A549 (cell line): ENCODE measurements around the gene MRFAP1L1. TPM values are rescaled to one million over a fixed set of nuclear protein-coding genes. Genes with fewer than 3 reads are reported as not detected.
"Not testable (repeated sequence)": the region's sequence is repeated elsewhere in the genome, so short reads cannot be mapped to it uniquely, and the experiment has no call there.

Experiments used
- ATAC-seq, 2 experiments: fragments of 200-7000 bp in 1 of 2; fragments of >200 bp in 1 of 2; cut with Nextera tagmentation in 1 of 2; cut with Tn5 transposase in 1 of 2; 3 replicates each; pipeline versions ENCODE4 v1.8.0 to v1.9.1; 2018 to 2020; ENCODE audit warnings: mild to moderate bottlenecking in 1 of 2, moderate library complexity in 1 of 2
- CTCF ChIA-PET: fragments of 300-600 bp; sonication (Branson Sonifier 250); formaldehyde crosslinking; extraction: SDS; loops from one replicate; lab custom pipeline; 2021; ENCODE audit warnings: antibody characterized with exemption, inconsistent platforms; lab: Yijun Ruan, JAX
- POLR2A ChIA-PET: fragments of 350-600 bp; formaldehyde crosslinking; extraction: SDS; loops from one replicate; lab custom pipeline; 2021; ENCODE audit warnings: antibody characterized with exemption, inconsistent platforms; lab: Yijun Ruan, JAX
- DNase-seq, 2 experiments: peaks; one replicate each; pipeline versions ENCODE4 v3.0.0 to v3.0.0-alpha.2; 2011 to 2016; ENCODE audit warnings: low read depth in 1 of 2, low spot score in 1 of 2
- FAIRE-seq: peaks from 2 replicates; lab custom pipeline; 2011; peaks lifted over from hg19 to GRCh38; lab: Jason Lieb, UNC
- H3K27ac ChIP-seq, 2 experiments: fragments of >200 bp; sonication (Bioruptor Twin); formaldehyde crosslinking; 3 replicates each; pipeline ENCODE4 v1.5.1; 2016 to 2017
- H3K4me1 ChIP-seq: fragments of >200 bp; sonication (Bioruptor Twin); formaldehyde crosslinking; 3 replicates; pipeline ENCODE4 v1.6.1; 2016
- H3K4me2 ChIP-seq: fragments of >200 bp; sonication (Bioruptor Twin); formaldehyde crosslinking; 3 replicates; pipeline ENCODE4 v1.6.1; 2016
- H3K4me3 ChIP-seq: fragments of >200 bp; sonication (Bioruptor Twin); formaldehyde crosslinking; 3 replicates; pipeline ENCODE4 v1.5.1; 2016
- H3K9me3 ChIP-seq: fragments of >200 bp; sonication (Bioruptor Twin); formaldehyde crosslinking; 3 replicates; pipeline ENCODE4 v1.6.1; 2016
- EHMT2 ChIP-seq: fragments of 200-600 bp; sonication (generic); IDR thresholded peaks from 2 replicates; pipeline ENCODE4 v1.6.1; 2016; ENCODE audit warnings: antibody characterized with exemption, low read depth, mild to moderate bottlenecking, moderate library complexity
- ESRRA ChIP-seq: fragments of 150-350 bp; IDR thresholded peaks from 2 replicates; pipeline ENCODE4 v1.6.1; 2014; ENCODE audit warnings: mild to moderate bottlenecking, low read length, borderline replicate concordance
- GATA3 ChIP-seq: IDR thresholded peaks from 2 replicates; pipeline ENCODE4 v1.6.1; 2012; ENCODE audit warnings: borderline replicate concordance
- JUN ChIP-seq, 2 experiments: fragments of >200 bp; sonication (Bioruptor Twin); formaldehyde crosslinking; IDR thresholded peaks; 2 replicates in 1 of 2; 3 replicates in 1 of 2; pipeline ENCODE4 v1.6.1; 2016 to 2017
- PHF8 ChIP-seq: fragments of 200-600 bp; sonication (generic); IDR thresholded peaks from 2 replicates; pipeline ENCODE4 v1.6.1; 2016; ENCODE audit warnings: low read depth, mild to moderate bottlenecking, antibody characterized with exemption, moderate library complexity, borderline replicate concordance
- POLR2A ChIP-seq: IDR thresholded peaks from 2 replicates; pipeline ENCODE4 v1.6.1; 2012; ENCODE audit warnings: mild to moderate bottlenecking, low read length
- RFX5 ChIP-seq: fragments of 450-650 bp; IDR thresholded peaks from 2 replicates; pipeline ENCODE4 v1.7.1; 2014; ENCODE audit warnings: antibody characterized with exemption, mild to moderate bottlenecking, moderate library complexity
- SMC3 ChIP-seq: fragments of >200 bp; sonication (Bioruptor Twin); formaldehyde crosslinking; IDR thresholded peaks from 3 replicates; pipeline ENCODE4 v1.6.1; 2018; ENCODE audit warnings: inconsistent platforms
- ZNF302 ChIP-seq: fragments of 250-450 bp; sonication (Bioruptor Pico); IDR thresholded peaks from 2 replicates; pipeline ENCODE4 v1.9.0; 2021; ENCODE audit warnings: inconsistent platforms, mild to moderate bottlenecking, moderate library complexity
- WGBS: methylation state at CpG from one replicate; pipeline ENCODE4 v1.1.6; 2017; ENCODE audit errors: missing lambda C conversion rate; 5-methylcytosine and 5-hydroxymethylcytosine counted together
- polyA minus RNA-seq: library from RNA; depleted of rRNA, polyadenylated mRNA; stranded (reverse); fragments of >200 nt; gene quantifications from 2 replicates; pipeline ENCODE4 v1.2.3, GENCODE V29; 2011; rRNA and poly(A)+ RNA removed
- polyA plus RNA-seq, 4 experiments: library from polyadenylated mRNA; depleted of rRNA in 3 of 4; stranded (reverse); fragments of >200 nt; fragmentation: RNase III in 1 of 4; extraction: RNeasy Plus Mini Kit Qiagen cat#74134 plus additional on column Dnase treatment in 1 of 4; gene quantifications; 2 replicates in 3 of 4; 3 replicates in 1 of 4; pipeline ENCODE4 v1.2.3, GENCODE V29; 2011 to 2017
- TF ChIP-seq, protein P1 (sequence below): IDR thresholded peaks from 2 replicates; pipeline ENCODE4 v1.6.1; 2012
- TF ChIP-seq, protein P2 (sequence below): IDR thresholded peaks from 2 replicates; pipeline ENCODE4 v1.6.1; 2012; ENCODE audit warnings: low read depth, borderline replicate concordance
- TF ChIP-seq, protein P3 (sequence below): fragments of 450-650 bp; IDR thresholded peaks from 2 replicates; pipeline ENCODE4 v1.6.1; 2014; ENCODE audit warnings: antibody characterized with exemption
- TF ChIP-seq, protein P4 (sequence below): fragments of >200 bp; sonication (Bioruptor Twin); formaldehyde crosslinking; IDR thresholded peaks from 2 replicates; pipeline ENCODE4 v1.6.1; 2016

The MRFAP1L1 gene
- polyA plus RNA-seq (2011; rRNA removed), result 42.8 and 78.2 TPM in 2 replicates
- polyA plus RNA-seq (2012; cell fraction: cytosol; rRNA removed), result 20.7 and 30.2 TPM in 2 replicates
- polyA plus RNA-seq (2012; cell fraction: nucleus; rRNA removed), result 8.3 and 12.5 TPM in 2 replicates
- polyA plus RNA-seq (2017; fragmentation: RNase III; extraction: RNeasy Plus Mini Kit Qiagen cat#74134 plus additional on column Dnase treatment), result 41.3 to 46.7 TPM (median 46.1 TPM) in 3 replicates
- polyA minus RNA-seq, result 10.5 and 13.6 TPM in 2 replicates

DNA sequence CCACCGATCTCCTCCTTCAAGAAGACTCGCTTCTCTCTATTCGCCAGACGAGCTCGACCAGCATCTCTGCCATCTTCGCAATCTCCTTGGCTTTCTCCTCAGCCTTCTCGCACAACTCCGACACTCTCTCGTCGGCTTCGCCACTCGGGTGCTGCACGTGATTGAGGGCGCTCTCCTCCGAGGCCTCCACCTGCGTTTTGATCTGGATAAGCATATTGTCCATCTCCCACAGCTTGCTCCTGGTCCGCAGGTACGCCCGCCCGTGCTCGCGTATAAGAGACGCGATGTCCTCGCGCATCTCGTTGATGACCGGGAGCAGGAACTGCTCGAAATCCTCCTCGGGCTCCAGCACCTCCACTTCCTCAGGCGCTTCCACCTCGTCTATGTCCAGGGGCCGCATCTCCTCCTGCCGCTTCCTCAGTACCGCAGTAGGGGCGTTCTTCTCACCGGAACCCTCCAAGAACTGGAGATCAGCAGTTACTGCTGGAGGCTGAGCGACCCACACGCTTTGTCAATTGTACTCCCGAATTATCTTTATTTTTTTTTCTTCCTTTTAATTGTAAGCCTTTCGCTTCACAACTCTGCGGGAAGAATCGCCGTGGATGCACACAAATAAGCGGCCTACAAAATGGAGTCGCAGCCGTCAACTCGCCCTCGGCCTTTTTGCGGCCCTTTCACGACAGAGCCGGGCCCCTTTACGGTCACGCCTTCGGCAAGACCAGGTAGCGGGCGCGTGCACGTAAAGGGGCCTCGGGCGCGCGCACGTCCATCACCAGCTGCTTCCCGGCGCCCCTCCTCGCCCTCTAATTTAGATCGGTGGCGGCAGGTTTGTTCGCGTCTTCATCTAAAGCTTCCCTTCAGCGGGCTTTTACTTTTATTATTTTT is at the start of gene MRFAP1L1:
MRFAP1L1 (minus strand) TSS at position 636 of the 885 bp plus-strand sequence; CDS start at position 400, 236 bp downstream.
- no peaks in the 10 kb centered on the region; the same call in 2 of the 3 replicates for H3K4me1 ChIP-seq
- ATAC-seq, result peak; percentile 78 to 88
- peak within 1 kb of the TSS; percentile 78 to 86 for H3K27ac ChIP-seq
- WGBS, result 11% methylated on average over 69 of the region's 72 CpGs
- DNase-seq, result peak; percentile 73 to 97
- CTCF ChIA-PET, result interaction anchor here (0.9 to 2.4 kb wide), 2 partner anchors 14 to 165 kb away, joined by 3 to 9 read pairs; no protein-coding TSS in a partner anchor
- peak within 1 kb of the TSS; percentile 74 for H3K4me2 ChIP-seq
- POLR2A ChIA-PET, result interaction anchor here (0.6 to 1.7 kb wide), 5 partner anchors 19 to 127 kb away, joined by 3 to 11 read pairs (median 6); partner anchors contain the start of gene MRFAP1
- H3K9me3 ChIP-seq, result peaks cover 37% of the 10 kb centered on the region
- TF ChIP-seq POLR2A, result peak; percentile 33
- TF ChIP-seq EHMT2, result no peak
- peak; percentile 43; the same call in 1 of the 2 replicates for TF ChIP-seq PHF8
- TF ChIP-seq SMC3, result no peak
- TF ChIP-seq JUN (IDR thresholded peaks at IDR 0.05), result peak; percentile 38 to 67; a peak in 3 of 5 replicates
- TF ChIP-seq, protein P1, sequence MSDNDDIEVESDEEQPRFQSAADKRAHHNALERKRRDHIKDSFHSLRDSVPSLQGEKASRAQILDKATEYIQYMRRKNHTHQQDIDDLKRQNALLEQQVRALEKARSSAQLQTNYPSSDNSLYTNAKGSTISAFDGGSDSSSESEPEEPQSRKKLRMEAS, result peak; percentile 55
- TF ChIP-seq GATA3, result 0 out of 2 replicates have a peak, but pooled peaks have one; percentile 32
- TF ChIP-seq, protein P2, sequence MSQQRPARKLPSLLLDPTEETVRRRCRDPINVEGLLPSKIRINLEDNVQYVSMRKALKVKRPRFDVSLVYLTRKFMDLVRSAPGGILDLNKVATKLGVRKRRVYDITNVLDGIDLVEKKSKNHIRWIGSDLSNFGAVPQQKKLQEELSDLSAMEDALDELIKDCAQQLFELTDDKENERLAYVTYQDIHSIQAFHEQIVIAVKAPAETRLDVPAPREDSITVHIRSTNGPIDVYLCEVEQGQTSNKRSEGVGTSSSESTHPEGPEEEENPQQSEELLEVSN, result peak; percentile 52; the same call in 1 of the 2 replicates
- no peak for FAIRE-seq
- H3K4me3 ChIP-seq, result peak within 1 kb of the TSS; percentile 66

DNA sequence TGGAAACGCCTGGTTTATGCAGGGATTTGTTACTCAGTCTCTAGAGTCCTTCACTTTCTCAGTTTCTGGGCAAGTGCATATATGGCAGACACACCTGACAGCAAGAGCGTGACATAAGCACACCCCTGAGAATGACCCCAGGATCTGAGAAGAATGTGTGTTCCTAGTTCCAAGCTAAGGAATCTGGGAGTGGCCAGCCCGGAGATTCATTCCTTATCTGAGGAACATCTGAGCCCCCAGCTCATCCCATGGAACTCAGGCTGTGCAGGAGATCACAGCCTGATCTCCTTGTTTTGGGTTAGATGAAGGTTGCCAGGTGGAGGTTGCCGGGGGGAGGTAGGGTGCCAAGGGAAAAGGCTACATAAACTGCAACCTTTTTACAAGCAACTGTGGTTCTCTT is 49.1 kb upstream of the MRFAP1L1 start:
- no peak for TF ChIP-seq GATA3
- no peak for TF ChIP-seq ESRRA
- TF ChIP-seq EHMT2, result no peak
- TF ChIP-seq, protein P3, sequence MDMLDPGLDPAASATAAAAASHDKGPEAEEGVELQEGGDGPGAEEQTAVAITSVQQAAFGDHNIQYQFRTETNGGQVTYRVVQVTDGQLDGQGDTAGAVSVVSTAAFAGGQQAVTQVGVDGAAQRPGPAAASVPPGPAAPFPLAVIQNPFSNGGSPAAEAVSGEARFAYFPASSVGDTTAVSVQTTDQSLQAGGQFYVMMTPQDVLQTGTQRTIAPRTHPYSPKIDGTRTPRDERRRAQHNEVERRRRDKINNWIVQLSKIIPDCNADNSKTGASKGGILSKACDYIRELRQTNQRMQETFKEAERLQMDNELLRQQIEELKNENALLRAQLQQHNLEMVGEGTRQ, result no peak
- TF ChIP-seq RFX5, result no peak
- no peak for TF ChIP-seq ZNF302 (CRISPR knock-in tag)
- TF ChIP-seq JUN (IDR thresholded peaks at IDR 0.05), result no peak
- TF ChIP-seq, protein P4, sequence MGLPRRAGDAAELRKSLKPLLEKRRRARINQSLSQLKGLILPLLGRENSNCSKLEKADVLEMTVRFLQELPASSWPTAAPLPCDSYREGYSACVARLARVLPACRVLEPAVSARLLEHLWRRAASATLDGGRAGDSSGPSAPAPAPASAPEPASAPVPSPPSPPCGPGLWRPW, result no peak
- WGBS, result 67% methylated on average over 3 of the region's 4 CpGs
- Histone ChIP-seq H3K4me2 (no peak overlapping the region), H3K9me3 (no peaks in the 10 kb centered on the region), H3K4me3 (no peak overlapping the region), H3K27ac (peak overlapping the region in 1 of 2 experiments; percentile 38; a peak in 1 of 6 replicates), H3K4me1 (peaks cover 17% of the 10 kb centered on the region; the same call in 2 of the 3 replicates)
- peak in 1 of 2 experiments; percentile 36; a peak in 3 of 6 replicates for ATAC-seq
- peak in 1 of 2 experiments; percentile 49 for DNase-seq
- ChIA-PET CTCF (interaction anchor here (0.6 to 2.5 kb wide), 6 partner anchors 11 to 325 kb away, joined by 3 to 8 read pairs (median 4); no protein-coding TSS in a partner anchor), POLR2A (no interaction called here)
- no peak for FAIRE-seq

DNA sequence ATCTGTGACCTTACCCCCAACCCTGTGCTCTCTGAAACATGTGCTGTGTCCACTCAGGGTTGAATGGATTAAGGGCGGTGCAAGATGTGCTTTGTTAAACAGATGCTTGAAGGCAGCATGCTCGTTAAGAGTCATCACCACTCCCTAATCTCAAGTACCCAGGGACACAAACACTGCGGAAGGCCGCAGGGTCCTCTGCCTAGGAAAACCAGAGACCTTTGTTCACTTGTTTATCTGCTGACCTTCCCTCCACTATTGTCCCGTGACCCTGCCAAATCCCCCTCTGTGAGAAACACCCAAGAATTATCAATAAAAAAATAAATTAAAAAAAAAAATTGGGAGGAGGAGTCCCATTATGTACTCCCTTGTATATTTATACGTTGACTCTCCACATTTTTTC is 46.7 kb upstream of the MRFAP1L1 start:
- H3K4me3 ChIP-seq, FAIRE-seq, ATAC-seq, H3K9me3 ChIP-seq, H3K27ac ChIP-seq, DNase-seq, CTCF ChIA-PET, H3K4me2 ChIP-seq, POLR2A ChIA-PET: not testable (repeated sequence)
- 73% methylated on average over 2 of the region's 6 CpGs for WGBS
- H3K4me1 ChIP-seq, result peaks cover 13% of the 10 kb centered on the region
